HuH-7 (cell line): ENCODE results near the gene FAM184B.

Experiments
- DNase-seq: peaks from one replicate; pipeline ENCODE4 v3.0.0; 2011; ENCODE audit warnings: low spot score

Gene FAM184B

GRCh38 chr4:17633600-17633999, 147.8 kb downstream of the FAM184B start:
- DNase-seq, result no peak

- DNase-seq, result no peak
Measured at GRCh38 chr4:17630228-17630627, 151.2 kb downstream of the FAM184B start.

- no peak for DNase-seq
Measured at GRCh38 chr4:17624821-17625220, 156.6 kb downstream of the FAM184B start.

- DNase-seq, result no peak
Measured at GRCh38 chr4:17623451-17624001, 157.9 kb downstream of the FAM184B start.

- DNase-seq, result no peak
Measured at GRCh38 chr4:17619416-17620105, 161.9 kb downstream of the FAM184B start.

- no peak for DNase-seq
Measured at GRCh38 chr4:17618926-17619325, 162.5 kb downstream of the FAM184B start.

- DNase-seq, result no peak
Measured at GRCh38 chr4:17616283-17616682, 165.1 kb downstream of the FAM184B start.

- peak; percentile 98 for DNase-seq
Measured at GRCh38 chr4:17614416-17615299, 166.8 kb downstream of the FAM184B start, which contains the start of gene MED28. Gene MED28, plus strand, starts transcription at chr4:17614641. Its CDS starts 14 bp downstream, at chr4:17614655.

- DNase-seq, result no peak
Measured at GRCh38 chr4:17613761-17614415, 167.5 kb downstream of the FAM184B start.

GRCh38 chr4:17605236-17605635, 176.2 kb downstream of the FAM184B start:
- DNase-seq, result no peak

GRCh38 chr4:17599826-17600225, 181.6 kb downstream of the FAM184B start:
- no peak for DNase-seq

GRCh38 chr4:17597517-17597916, 183.9 kb downstream of the FAM184B start:
- DNase-seq, result peak; percentile 45

- no peak for DNase-seq
Measured at GRCh38 chr4:17595471-17596005, 185.9 kb downstream of the FAM184B start.

- no peak for DNase-seq
Measured at GRCh38 chr4:17589355-17589754, 192.1 kb downstream of the FAM184B start.

- DNase-seq, result no peak
Measured at GRCh38 chr4:17587094-17587822, 194.2 kb downstream of the FAM184B start.

- no peak for DNase-seq
Measured at GRCh38 chr4:17584521-17585213, 196.8 kb downstream of the FAM184B start.

- DNase-seq, result no peak
Measured at GRCh38 chr4:17583941-17584340, 197.5 kb downstream of the FAM184B start.

- no peak for DNase-seq
Measured at GRCh38 chr4:17583276-17583675, 198.1 kb downstream of the FAM184B start.

GRCh38 chr4:17580969-17581368, 200.5 kb downstream of the FAM184B start:
- no peak for DNase-seq
